ENCODE measurements around the gene DENND4B.

DENND4B gene

GRCh38 chr1:153977250-153978240, 31.0 kb upstream of the DENND4B start, which contains the start of gene JTB:
Gene JTB (minus strand): TSS chr1:153977674. CDS start chr1:153977252, 422 bp downstream.
- H3K27me3 ChIP-seq (ENCODE audit: control insufficient read depth, low read length) = no peaks in the 10 kb centered on the region
- H3K79me2 ChIP-seq (ENCODE audit: control insufficient read depth, low read length) = peaks cover 43% of the 10 kb centered on the region
- H3K9me3 ChIP-seq (ENCODE audit: control insufficient read depth, insufficient read depth, low read length) = no peaks in the 10 kb centered on the region
- TF ChIP-seq, protein P1, sequence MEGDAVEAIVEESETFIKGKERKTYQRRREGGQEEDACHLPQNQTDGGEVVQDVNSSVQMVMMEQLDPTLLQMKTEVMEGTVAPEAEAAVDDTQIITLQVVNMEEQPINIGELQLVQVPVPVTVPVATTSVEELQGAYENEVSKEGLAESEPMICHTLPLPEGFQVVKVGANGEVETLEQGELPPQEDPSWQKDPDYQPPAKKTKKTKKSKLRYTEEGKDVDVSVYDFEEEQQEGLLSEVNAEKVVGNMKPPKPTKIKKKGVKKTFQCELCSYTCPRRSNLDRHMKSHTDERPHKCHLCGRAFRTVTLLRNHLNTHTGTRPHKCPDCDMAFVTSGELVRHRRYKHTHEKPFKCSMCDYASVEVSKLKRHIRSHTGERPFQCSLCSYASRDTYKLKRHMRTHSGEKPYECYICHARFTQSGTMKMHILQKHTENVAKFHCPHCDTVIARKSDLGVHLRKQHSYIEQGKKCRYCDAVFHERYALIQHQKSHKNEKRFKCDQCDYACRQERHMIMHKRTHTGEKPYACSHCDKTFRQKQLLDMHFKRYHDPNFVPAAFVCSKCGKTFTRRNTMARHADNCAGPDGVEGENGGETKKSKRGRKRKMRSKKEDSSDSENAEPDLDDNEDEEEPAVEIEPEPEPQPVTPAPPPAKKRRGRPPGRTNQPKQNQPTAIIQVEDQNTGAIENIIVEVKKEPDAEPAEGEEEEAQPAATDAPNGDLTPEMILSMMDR (IDR thresholded peaks at IDR 0.05; ENCODE audit: low read depth, low read length, poor library complexity, severe bottlenecking) = peak; percentile 4
- TF ChIP-seq EZH2phosphoT487 (IDR thresholded peaks at IDR 0.05; ENCODE audit: borderline replicate concordance, low read length) = no peak
- no peaks in the 10 kb centered on the region for H4K20me1 ChIP-seq (ENCODE audit: control insufficient read depth, insufficient read depth, low read depth, low read length)
- peaks cover 40% of the 10 kb centered on the region for H3K4me1 ChIP-seq (ENCODE audit: control insufficient read depth, low read length)
- H3F3A ChIP-seq (ENCODE audit: control insufficient read depth, insufficient read depth) = peaks cover 15% of the 10 kb centered on the region
- peak within 1 kb of the TSS; percentile 99 for H3K4me3 ChIP-seq (ENCODE audit: low read length)
- H3K27ac ChIP-seq (ENCODE audit: low read depth, low read length) = peak within 1 kb of the TSS; percentile 75
- peak within 1 kb of the TSS; percentile 95 for H3K4me2 ChIP-seq (ENCODE audit: low read length)
- no peaks in the 10 kb centered on the region for H3K9me2 ChIP-seq (replicated peaks; ENCODE audit: control insufficient read depth, low read length)
- peaks cover 50% of the 10 kb centered on the region for H3K36me3 ChIP-seq (ENCODE audit: control insufficient read depth, low read length)

DNA sequence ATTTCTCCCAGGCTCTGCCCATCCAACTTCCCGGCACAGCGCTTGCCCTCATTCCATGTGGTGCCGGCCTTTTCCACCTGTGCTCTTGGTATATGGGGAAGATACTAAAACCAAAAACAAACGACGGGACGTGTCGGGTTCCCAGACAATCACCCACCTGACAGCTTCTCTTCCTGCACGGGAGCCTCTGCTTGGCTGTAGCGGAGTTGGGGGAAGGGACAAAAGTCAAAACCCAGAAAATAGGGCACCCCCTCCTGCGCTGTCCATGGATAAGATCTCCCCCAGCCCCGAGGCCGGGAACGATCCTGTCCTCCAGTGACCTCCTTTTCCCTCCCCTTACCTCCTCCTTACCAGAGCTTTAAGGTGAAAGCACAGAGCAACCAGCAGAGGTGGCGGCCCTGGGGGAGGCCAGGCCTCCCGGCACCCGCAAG, 30.3 kb upstream of the DENND4B start:
- H3K36me3 ChIP-seq (ENCODE audit: control insufficient read depth, low read length) = peaks cover 50% of the 10 kb centered on the region
- TF ChIP-seq, protein P1 (IDR thresholded peaks at IDR 0.05; ENCODE audit: low read depth, low read length, poor library complexity, severe bottlenecking) = peak; percentile 1
- TF ChIP-seq EZH2phosphoT487 (IDR thresholded peaks at IDR 0.05; ENCODE audit: borderline replicate concordance, low read length) = no peak
- H3K27me3 ChIP-seq (ENCODE audit: control insufficient read depth, low read length) = no peaks in the 10 kb centered on the region
- no peaks in the 10 kb centered on the region for H3K9me2 ChIP-seq (replicated peaks; ENCODE audit: control insufficient read depth, low read length)
- H4K20me1 ChIP-seq (ENCODE audit: control insufficient read depth, insufficient read depth, low read depth, low read length) = no peaks in the 10 kb centered on the region
- peak overlapping the region; percentile 95 for H3K4me2 ChIP-seq (ENCODE audit: low read length)
- H3K79me2 ChIP-seq (ENCODE audit: control insufficient read depth, low read length) = peaks cover 43% of the 10 kb centered on the region
- peaks cover 17% of the 10 kb centered on the region for H3F3A ChIP-seq (ENCODE audit: control insufficient read depth, insufficient read depth)
- peaks cover 37% of the 10 kb centered on the region for H3K4me1 ChIP-seq (ENCODE audit: control insufficient read depth, low read length)
- peak overlapping the region; percentile 99 for H3K4me3 ChIP-seq (ENCODE audit: low read length)
- no peaks in the 10 kb centered on the region for H3K9me3 ChIP-seq (ENCODE audit: control insufficient read depth, insufficient read depth, low read length)
- peak overlapping the region; percentile 75 for H3K27ac ChIP-seq (ENCODE audit: low read depth, low read length)

DNA sequence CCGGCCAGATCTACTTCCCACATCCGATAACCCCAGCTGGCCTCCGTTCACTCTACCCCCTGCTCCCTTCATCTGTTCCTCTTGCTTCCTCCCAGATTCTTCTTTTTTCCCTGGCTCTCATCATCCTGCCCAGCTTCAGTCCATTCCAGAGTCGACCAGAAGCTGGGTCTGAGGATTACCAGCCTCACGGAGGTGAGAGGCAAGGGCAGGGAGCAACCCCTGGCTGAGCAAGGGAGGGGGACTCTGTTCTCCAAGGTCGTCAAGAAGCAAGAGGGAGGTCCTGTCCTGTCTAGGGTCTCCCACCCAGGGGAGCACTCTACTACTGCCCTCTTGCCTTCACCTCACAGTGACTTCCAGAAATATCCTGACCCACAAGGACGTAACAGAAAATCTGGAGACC, 27.0 kb upstream of the DENND4B start:
- Histone ChIP-seq H3K27me3 (ENCODE audit: control insufficient read depth, low read length) (no peaks in the 10 kb centered on the region), H3K9me3 (ENCODE audit: control insufficient read depth, insufficient read depth, low read length) (no peaks in the 10 kb centered on the region), H3K4me1 (ENCODE audit: control insufficient read depth, low read length) (peaks cover 31% of the 10 kb centered on the region), H3K9me2 (replicated peaks; ENCODE audit: control insufficient read depth, low read length) (no peaks in the 10 kb centered on the region), H3K79me2 (ENCODE audit: control insufficient read depth, low read length) (peaks cover 42% of the 10 kb centered on the region), H3F3A (ENCODE audit: control insufficient read depth, insufficient read depth) (peaks cover 23% of the 10 kb centered on the region), H3K4me2 (ENCODE audit: low read length) (no peak overlapping the region), H4K20me1 (ENCODE audit: control insufficient read depth, insufficient read depth, low read depth, low read length) (no peaks in the 10 kb centered on the region), H3K4me3 (ENCODE audit: low read length) (no peak overlapping the region), H3K36me3 (ENCODE audit: control insufficient read depth, low read length) (peaks cover 50% of the 10 kb centered on the region), H3K27ac (ENCODE audit: low read depth, low read length) (no peak overlapping the region)
- no peak for TF ChIP-seq EZH2phosphoT487 (IDR thresholded peaks at IDR 0.05; ENCODE audit: borderline replicate concordance, low read length)
- TF ChIP-seq, protein P1 (IDR thresholded peaks at IDR 0.05; ENCODE audit: low read depth, low read length, poor library complexity, severe bottlenecking) = no peak

Data from DOHH2 (cell line).